ENCODE results near the gene RNF225.
"Not testable (repeated sequence)": the region's sequence is repeated elsewhere in the genome, so short reads cannot be mapped to it uniquely, and the experiment has no call there.

The RNF225 gene

GRCh38 chr19:58395220-58395978 is at the start of gene RNF225:
RNF225 (plus strand) TSS chr19:58395656; CDS start chr19:58396090, 434 bp downstream.
- DNase-seq: no peak

DNA sequence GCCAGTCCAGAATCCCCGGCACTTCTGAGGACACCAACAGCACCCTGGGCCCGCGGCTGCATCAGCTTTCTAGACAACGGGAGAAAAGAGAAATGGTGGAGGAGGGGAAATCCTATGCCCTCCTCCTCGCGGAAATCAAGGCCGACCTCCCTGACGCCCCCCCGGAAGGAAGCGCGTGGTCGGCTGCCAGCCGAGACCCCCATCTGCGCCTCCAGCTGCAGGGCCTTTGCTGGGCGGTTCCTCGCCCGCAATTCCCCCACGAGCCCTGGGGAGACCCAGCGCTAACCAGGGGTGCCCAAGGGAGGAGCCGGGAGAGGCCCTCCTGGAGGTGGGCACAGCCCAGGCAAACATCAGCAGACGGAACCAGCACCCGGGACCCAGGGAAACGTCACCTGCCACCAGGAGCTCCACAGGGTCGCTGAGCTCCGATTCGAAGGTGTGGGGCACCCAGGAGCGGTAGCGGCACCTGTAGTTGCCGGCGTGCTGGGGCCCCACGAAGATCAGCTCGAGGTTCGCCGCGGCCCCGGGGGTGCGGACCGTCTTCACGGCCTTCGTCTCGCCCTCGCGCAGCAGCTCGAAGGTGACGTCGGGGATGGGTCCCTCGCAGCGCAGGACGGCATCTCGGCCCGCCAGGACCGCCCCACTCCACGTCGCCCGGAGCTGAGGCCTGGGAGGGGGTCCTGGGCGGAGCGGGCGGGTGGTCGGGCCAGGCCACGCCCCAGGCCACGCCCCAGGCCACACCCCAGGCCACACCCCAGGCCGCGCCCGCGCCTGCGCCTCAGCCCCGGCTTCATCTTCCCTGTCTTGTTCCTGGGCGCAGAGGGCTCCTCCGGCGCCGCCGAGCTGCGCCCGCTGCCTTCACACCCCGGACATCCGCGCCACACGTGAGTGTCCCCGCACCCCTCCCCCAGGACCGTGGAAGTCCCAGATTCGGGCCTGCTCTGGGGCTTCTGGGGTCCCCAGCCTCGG is 48.2 kb upstream of the RNF225 start:
- DNase-seq: no peak

DNA sequence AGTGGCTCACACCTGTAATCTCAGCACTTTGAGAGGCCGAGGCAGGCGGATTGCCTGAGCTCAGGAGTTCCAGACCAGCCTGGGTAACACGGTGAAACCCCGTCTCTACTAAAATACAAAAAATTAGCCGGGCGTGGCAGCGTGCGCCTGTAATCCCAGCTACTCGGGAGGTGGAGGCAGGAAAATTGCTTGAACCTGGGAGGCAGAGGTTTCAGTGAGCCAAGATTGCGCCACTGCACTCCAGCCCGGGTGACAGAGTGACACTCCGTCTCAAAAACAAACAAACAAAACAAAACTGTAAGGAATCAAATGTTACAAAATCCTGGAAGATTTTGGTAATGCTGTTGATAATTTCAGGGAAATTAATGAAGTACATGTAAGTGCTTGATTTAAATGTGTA is 47.4 kb upstream of the RNF225 start:
- not testable (repeated sequence) for DNase-seq

DNA sequence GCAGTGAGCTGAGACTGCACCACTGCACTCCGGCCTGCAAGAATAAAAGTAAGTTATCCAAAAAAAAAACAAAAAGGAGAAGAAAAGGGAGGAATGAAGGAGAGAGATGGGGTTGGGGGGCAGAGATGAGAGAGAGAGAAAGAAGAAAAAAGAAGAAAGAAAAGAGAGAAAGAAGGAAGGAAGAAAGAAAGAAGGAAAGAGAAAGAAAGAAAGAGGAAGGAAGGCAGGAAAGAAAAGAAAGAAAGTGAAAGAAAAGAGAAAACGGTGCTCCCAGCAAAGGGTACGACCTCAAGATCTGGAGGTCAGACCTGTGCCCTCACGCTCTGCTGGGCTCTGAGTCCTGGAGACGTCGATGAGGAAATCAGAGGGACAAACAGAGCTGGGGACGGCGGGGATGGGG is 45.9 kb upstream of the RNF225 start:
- no peak for DNase-seq

- no peak for DNase-seq
Observed at GRCh38 chr19:58350001-58350861, 45.2 kb upstream of the RNF225 start.

GRCh38 chr19:58350871-58351557 is 44.4 kb upstream of the RNF225 start:
- DNase-seq: no peak

- no peak for DNase-seq
Observed at GRCh38 chr19:58351558-58351878, 43.9 kb upstream of the RNF225 start.

- no peak for DNase-seq
Observed at GRCh38 chr19:58351990-58352755, 43.3 kb upstream of the RNF225 start.

DNA sequence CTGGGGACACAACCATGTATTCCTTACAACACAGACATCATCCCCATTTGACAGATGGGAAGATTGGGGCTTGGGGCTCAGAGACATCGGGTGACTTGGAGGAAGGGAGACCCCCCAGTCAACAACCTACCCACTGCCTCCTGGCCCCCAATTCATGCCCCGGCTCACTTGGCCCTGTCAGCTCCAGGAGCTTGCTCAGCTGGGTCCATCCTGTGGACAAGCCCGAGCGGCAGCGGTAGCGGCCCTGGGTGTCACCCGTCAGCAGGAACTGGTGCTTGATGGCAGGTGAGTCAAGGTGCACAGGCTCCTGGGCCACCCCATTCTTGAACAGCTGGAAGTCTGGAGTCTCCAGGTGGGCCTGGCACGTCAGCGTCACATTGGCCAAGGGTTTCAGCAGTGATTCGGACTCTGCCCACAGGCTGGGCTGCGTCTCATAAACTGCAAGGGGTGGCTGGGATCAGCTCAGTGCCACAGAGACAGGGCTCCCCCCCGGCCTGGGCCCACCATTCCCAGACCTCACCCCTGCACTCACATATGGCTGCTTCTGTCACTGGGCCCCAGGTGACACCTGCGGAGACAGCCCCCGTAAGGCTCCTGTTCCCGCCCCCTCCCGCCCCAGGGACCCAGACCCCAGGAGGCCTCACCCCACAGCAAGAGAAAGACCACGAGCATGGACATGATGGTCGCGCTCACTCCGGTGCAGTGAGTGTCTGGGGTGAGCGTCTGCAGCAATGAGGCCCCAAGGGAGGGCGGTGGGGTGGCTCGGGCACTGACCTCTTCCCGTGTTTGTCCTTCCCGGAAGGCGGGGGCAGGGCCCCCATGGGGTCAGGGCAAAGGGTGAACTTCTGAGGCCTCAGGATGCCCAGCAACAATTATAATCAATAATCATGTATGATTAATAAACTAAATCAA is 42.4 kb upstream of the RNF225 start, which contains the start of gene A1BG:
Gene A1BG (minus strand): TSS at position 733 of the 912 bp plus-strand sequence. CDS start 55 bp downstream, at position 678.
- DNase-seq: no peak

GRCh38 chr19:58353717-58354477 is 41.6 kb upstream of the RNF225 start:
- no peak for DNase-seq

- no peak for DNase-seq
Observed at GRCh38 chr19:58354478-58355030, 40.9 kb upstream of the RNF225 start.

GRCh38 chr19:58355215-58355796 is 40.1 kb upstream of the RNF225 start:
- DNase-seq: no peak

- no peak for DNase-seq
Observed at GRCh38 chr19:58355908-58356765, 39.3 kb upstream of the RNF225 start.

GRCh38 chr19:58356766-58357480 is 38.5 kb upstream of the RNF225 start:
- no peak for DNase-seq

GRCh38 chr19:58357481-58358145 is 37.8 kb upstream of the RNF225 start:
- no peak for DNase-seq

GRCh38 chr19:58361900-58362271 is 33.6 kb upstream of the RNF225 start:
- no peak for DNase-seq

All from NCI-H1436 treated with DMSO at 0.1 percent for 48 hours (cell line).